Measurements from ENCODE around the gene LLGL2. TPM values are rescaled to one million over a fixed set of nuclear protein-coding genes. Genes with fewer than 3 reads are reported as not detected.

The LLGL2 gene
- total RNA-seq, 2 donors from 2014 or later, result 113 to 251 TPM

- H3K4me1 ChIP-seq, result no peaks in the 10 kb centered on the region
- DNase-seq (no peak), ATAC-seq (no peak)
- no peak overlapping the region for H3K27ac ChIP-seq
- H3K36me3 ChIP-seq (replicated peaks in 1 of 2; ENCODE audit: insufficient read depth in 1 of 2, low read depth in 2 of 2), result peaks cover 0 to 2% of the 10 kb centered on the region in 2 donors
- intact Hi-C loops (cut with DNase I), result no loop called here
- H3K4me3 ChIP-seq, result no peak overlapping the region
- no peaks in the 10 kb centered on the region for H3K9me3 ChIP-seq
- TF ChIP-seq, protein P1, sequence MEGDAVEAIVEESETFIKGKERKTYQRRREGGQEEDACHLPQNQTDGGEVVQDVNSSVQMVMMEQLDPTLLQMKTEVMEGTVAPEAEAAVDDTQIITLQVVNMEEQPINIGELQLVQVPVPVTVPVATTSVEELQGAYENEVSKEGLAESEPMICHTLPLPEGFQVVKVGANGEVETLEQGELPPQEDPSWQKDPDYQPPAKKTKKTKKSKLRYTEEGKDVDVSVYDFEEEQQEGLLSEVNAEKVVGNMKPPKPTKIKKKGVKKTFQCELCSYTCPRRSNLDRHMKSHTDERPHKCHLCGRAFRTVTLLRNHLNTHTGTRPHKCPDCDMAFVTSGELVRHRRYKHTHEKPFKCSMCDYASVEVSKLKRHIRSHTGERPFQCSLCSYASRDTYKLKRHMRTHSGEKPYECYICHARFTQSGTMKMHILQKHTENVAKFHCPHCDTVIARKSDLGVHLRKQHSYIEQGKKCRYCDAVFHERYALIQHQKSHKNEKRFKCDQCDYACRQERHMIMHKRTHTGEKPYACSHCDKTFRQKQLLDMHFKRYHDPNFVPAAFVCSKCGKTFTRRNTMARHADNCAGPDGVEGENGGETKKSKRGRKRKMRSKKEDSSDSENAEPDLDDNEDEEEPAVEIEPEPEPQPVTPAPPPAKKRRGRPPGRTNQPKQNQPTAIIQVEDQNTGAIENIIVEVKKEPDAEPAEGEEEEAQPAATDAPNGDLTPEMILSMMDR (IDR thresholded peaks at IDR 0.05), result no peak
- no peak for TF ChIP-seq POLR2A (IDR thresholded peaks at IDR 0.05)
- no peaks in the 10 kb centered on the region for H3K27me3 ChIP-seq
- WGBS, 2 donors, result 64 to 100% methylated on average over 2 to 13 of the region's 13 CpGs
Measured at GRCh38 chr17:75503976-75504346, 21.5 kb upstream of the LLGL2 start.

DNA sequence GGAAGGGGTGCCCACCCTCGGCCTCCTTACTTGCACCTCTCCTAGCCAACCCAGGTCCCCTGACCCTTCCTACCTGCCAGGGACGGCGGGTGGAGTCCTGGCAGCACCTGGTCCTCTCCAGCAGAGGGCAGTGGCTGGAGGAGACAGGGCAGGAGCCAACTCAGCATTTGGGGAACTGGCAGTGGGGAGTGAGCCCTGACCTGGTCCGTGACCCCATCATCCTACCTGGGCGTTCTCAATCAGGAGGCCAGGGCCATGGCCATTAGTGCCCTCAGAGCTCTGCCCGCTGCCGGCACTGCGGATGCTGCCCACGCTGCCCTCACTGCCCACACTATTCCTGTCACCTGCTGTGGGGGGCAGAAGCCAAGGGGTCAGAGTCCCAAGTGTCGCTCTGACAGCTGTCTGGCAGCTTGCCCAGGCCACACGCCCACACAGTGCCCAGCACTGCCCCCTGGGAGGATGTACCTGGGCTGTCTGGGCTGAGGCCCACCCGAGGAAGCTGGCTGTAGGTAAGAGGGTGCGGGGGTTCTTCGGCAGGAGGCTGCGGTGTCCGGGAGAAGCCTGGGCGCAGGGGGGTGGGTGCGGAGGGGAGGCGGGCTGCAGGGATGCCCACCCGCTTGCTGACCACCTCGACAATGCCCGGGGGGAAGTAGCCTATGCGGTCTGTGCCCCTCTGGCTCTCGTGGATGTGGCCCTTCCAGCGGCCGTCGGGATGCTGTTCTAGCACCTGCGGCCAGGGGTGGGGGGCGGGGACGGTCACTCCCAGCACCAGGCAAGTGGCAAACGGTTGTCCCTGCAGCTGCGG is 20.9 kb upstream of the LLGL2 start:
- TF ChIP-seq, protein P1 (IDR thresholded peaks at IDR 0.05), result peak; percentile 36 to 75 (median 67)
- no peak for TF ChIP-seq POLR2A (IDR thresholded peaks at IDR 0.05)
- H3K27me3 ChIP-seq, result no peaks in the 10 kb centered on the region
- H3K9me3 ChIP-seq, result no peaks in the 10 kb centered on the region
- intact Hi-C loops (cut with DNase I), result no loop called here
- no peak overlapping the region for H3K27ac ChIP-seq
- peaks cover 2% of the 10 kb centered on the region for H3K4me1 ChIP-seq
- ATAC-seq (peak; percentile 57), DNase-seq (peak; percentile 43 to 68 (median 62))
- H3K4me3 ChIP-seq, result no peak overlapping the region
- peaks cover 0 to 2% of the 10 kb centered on the region in 2 donors for H3K36me3 ChIP-seq (replicated peaks in 1 of 2; ENCODE audit: insufficient read depth in 1 of 2, low read depth in 2 of 2)
- WGBS, 2 donors, result 49 to 59% methylated on average over 11 to 30 of the region's 32 CpGs

- H3K27ac ChIP-seq, result no peak overlapping the region
- no peak overlapping the region for H3K4me3 ChIP-seq
- H3K4me1 ChIP-seq, result peaks cover 4% of the 10 kb centered on the region
- H3K9me3 ChIP-seq, result no peaks in the 10 kb centered on the region
- no peak for DNase-seq
- H3K36me3 ChIP-seq (replicated peaks in 1 of 2; ENCODE audit: insufficient read depth in 1 of 2, low read depth in 2 of 2), result peaks cover 0 to 2% of the 10 kb centered on the region in 2 donors
- 70 to 77% methylated on average over 4 of the region's 4 CpGs for WGBS, 2 donors
- TF ChIP-seq, protein P1 (IDR thresholded peaks at IDR 0.05), result no peak
- TF ChIP-seq POLR2A (IDR thresholded peaks at IDR 0.05), result no peak
- intact Hi-C loops (cut with DNase I), result no loop called here
- no peak for ATAC-seq
- H3K27me3 ChIP-seq, result no peaks in the 10 kb centered on the region
Measured at GRCh38 chr17:75505152-75505409, 20.4 kb upstream of the LLGL2 start.

DNA sequence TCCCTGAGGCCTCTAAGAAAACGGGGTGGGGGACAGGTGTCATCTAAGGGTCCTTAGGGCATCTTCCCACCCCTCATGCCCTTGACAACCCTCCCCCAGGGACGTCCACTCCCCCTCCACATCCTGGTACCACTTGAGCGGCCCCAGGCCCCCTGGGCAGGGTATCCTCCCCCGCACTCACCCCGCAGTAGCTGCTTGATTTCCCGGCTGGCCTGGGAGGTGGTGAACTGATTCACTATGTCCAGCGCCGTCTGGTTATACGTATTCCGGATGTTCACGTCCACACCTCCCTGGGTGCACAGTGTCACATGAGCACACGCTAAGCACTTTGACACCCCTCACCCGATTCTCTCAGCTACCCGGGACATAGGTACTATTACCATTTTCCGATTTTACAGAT is 19.9 kb upstream of the LLGL2 start:
- Histone ChIP-seq H3K27ac (no peak overlapping the region), H3K4me1 (peaks cover 7% of the 10 kb centered on the region), H3K9me3 (no peaks in the 10 kb centered on the region), H3K27me3 (no peaks in the 10 kb centered on the region), H3K4me3 (no peak overlapping the region), H3K36me3 (replicated peaks in 1 of 2; ENCODE audit: insufficient read depth in 1 of 2, low read depth in 2 of 2) (no peaks in the 10 kb centered on the region)
- intact Hi-C loops (cut with DNase I), result no loop called here
- TF ChIP-seq, protein P1 (IDR thresholded peaks at IDR 0.05), result no peak
- no peak for TF ChIP-seq POLR2A (IDR thresholded peaks at IDR 0.05)
- 80 to 87% methylated on average over 15 of the region's 15 CpGs for WGBS, 2 donors
- ATAC-seq (no peak), DNase-seq (no peak)

- no peak for ATAC-seq
- 83% methylated on average over 21 of the region's 21 CpGs; no CpG with 5 or more reads in 1 of the 2 donors for WGBS, 2 donors
- no peak overlapping the region for H3K27ac ChIP-seq
Measured at GRCh38 chr17:75506134-75506533, 19.4 kb upstream of the LLGL2 start.

More at GRCh38 chr17:75506134-75506533, 19.4 kb upstream of the LLGL2 start:
- DNase-seq, result no peak
- H3K36me3 ChIP-seq (replicated peaks in 1 of 2; ENCODE audit: insufficient read depth in 1 of 2, low read depth in 2 of 2), result no peaks in the 10 kb centered on the region
- TF ChIP-seq, protein P1 (IDR thresholded peaks at IDR 0.05), result no peak
- TF ChIP-seq POLR2A (IDR thresholded peaks at IDR 0.05), result no peak
- H3K27me3 ChIP-seq, result no peaks in the 10 kb centered on the region
- H3K9me3 ChIP-seq, result no peaks in the 10 kb centered on the region
- H3K4me1 ChIP-seq, result peaks cover 12% of the 10 kb centered on the region
- H3K4me3 ChIP-seq, result no peak overlapping the region
- intact Hi-C loops (cut with DNase I), result no loop called here
